HCT116 (cell line): ENCODE data around the gene ACOT7. TPM values are rescaled to one million over a fixed set of nuclear protein-coding genes. Genes with fewer than 3 reads are reported as not detected.
"Not testable (repeated sequence)": the region's sequence is repeated elsewhere in the genome, so short reads cannot be mapped to it uniquely, and the experiment has no call there.

ENCODE experiments used
- ATAC-seq: fragments of 200-7000 bp; cut with Tn5 transposase; 2 replicates; pipeline ENCODE4 v1.9.1; 2020; ENCODE audit warnings: mild to moderate bottlenecking, moderate library complexity
- BruUV-seq: library from RNA; stranded (reverse); fragments of 400-500 nt; replicated peaks from 2 replicates; lab custom pipeline; 2021; lab: Mats Ljungman, UMichigan
- CTCF ChIA-PET: fragments of 300-600 bp; sonication (Branson Sonifier 250); formaldehyde crosslinking; loops from one replicate; lab custom pipeline; 2021; ENCODE audit warnings: antibody characterized with exemption; lab: Charles Lee
- POLR2A ChIA-PET: fragments of 300-600, 350-600 bp; sonication (Branson Sonifier 250); formaldehyde crosslinking; loops from one replicate; lab custom pipeline; 2021; ENCODE audit warnings: antibody characterized with exemption; lab: Charles Lee
- RAD21 ChIA-PET, 2 experiments: fragments of 300-600 bp; sonication (Branson Sonifier 250); formaldehyde crosslinking; loops; one replicate each; lab custom pipeline; 2023; ENCODE audit warnings: low total read pairs in 2 of 2; ENCODE audit not compliant: uncharacterized antibody in 2 of 2, unreplicated experiment in 2 of 2, low non-redundant PET in 1 of 2; lab: Charles Lee
- DNase-seq: peaks from one replicate; pipeline ENCODE4 v3.0.0-alpha.2; 2010; ENCODE audit warnings: low read depth, low spot score
- H2AFZ ChIP-seq: fragments of 200-600 bp; shearing (Covaris generic), sonication (generic); 2 replicates; pipeline ENCODE4 v1.6.1; 2017; ENCODE audit warnings: low read depth, mixed run types, mixed read lengths, antibody characterized with exemption, low read length; ENCODE audit not compliant: poor library complexity, severe bottlenecking
- H3K27ac ChIP-seq: 2 replicates; pipeline ENCODE4 v1.5.1; 2012; ENCODE audit warnings: low read depth, low read length
- H3K27me3 ChIP-seq: fragments of 200-600 bp; sonication (generic); 2 replicates; pipeline ENCODE4 v1.6.1; 2016; ENCODE audit warnings: mixed run types, low read length, mixed read lengths; ENCODE audit not compliant: insufficient read depth
- H3K36me3 ChIP-seq, 2 experiments: fragments of 200-500 bp in 1 of 2; fragments of 200-600 bp in 1 of 2; sonication (Bioruptor generic) in 1 of 2; sonication (generic) in 1 of 2; 2 replicates each; pipeline versions ENCODE4 v1.5.1 to v1.6.1; 2014 to 2016; ENCODE audit warnings: low read length in 2 of 2, inconsistent platforms in 1 of 2, mixed read lengths in 1 of 2, mixed run types in 1 of 2; ENCODE audit not compliant: insufficient read depth in 2 of 2, control insufficient read depth in 1 of 2
- H3K4me1 ChIP-seq, 2 experiments: fragments of 200-600 bp in 1 of 2; sonication (generic) in 1 of 2; 2 replicates each; pipeline versions ENCODE4 v1.5.1 to v1.6.1; 2012 to 2017; ENCODE audit warnings: low read length in 2 of 2, inconsistent platforms in 1 of 2, mild to moderate bottlenecking in 1 of 2, mixed read lengths in 1 of 2, mixed run types in 1 of 2, moderate library complexity in 1 of 2; ENCODE audit not compliant: insufficient read depth in 2 of 2, control insufficient read depth in 1 of 2
- H3K4me2 ChIP-seq: fragments of 200-600 bp; sonication (generic); 2 replicates; pipeline ENCODE4 v1.6.1; 2017; ENCODE audit warnings: mixed run types, low read length, mixed read lengths
- H3K4me3 ChIP-seq, 2 experiments: fragments of 200-600 bp in 1 of 2; sonication (generic) in 1 of 2; replicated peaks in 1 of 2; 2 replicates each; pipeline ENCODE4 v1.5.1; 2011 to 2016; ENCODE audit warnings: low read length in 2 of 2, control low read depth in 1 of 2, low read depth in 1 of 2, mild to moderate bottlenecking in 1 of 2, mixed read lengths in 1 of 2, mixed run types in 1 of 2
- H3K79me2 ChIP-seq: fragments of 200-600 bp; sonication (generic); 2 replicates; pipeline ENCODE4 v1.6.1; 2017; ENCODE audit warnings: mild to moderate bottlenecking, mixed run types, low read length, moderate library complexity, mixed read lengths; ENCODE audit not compliant: insufficient read depth
- H3K9ac ChIP-seq: fragments of 200-600 bp; sonication (generic); 2 replicates; pipeline ENCODE4 v1.6.1; 2016; ENCODE audit warnings: low read length, mixed read lengths
- H3K9me2 ChIP-seq: fragments of 200-600 bp; sonication (generic), shearing (Covaris generic); 2 replicates; pipeline ENCODE4 v1.6.1; 2017; ENCODE audit warnings: mixed run types, mild to moderate bottlenecking, moderate library complexity; ENCODE audit not compliant: insufficient read depth
- H3K9me3 ChIP-seq, 2 experiments: fragments of 200-500 bp in 1 of 2; fragments of 200-600 bp in 1 of 2; sonication (Bioruptor generic) in 1 of 2; sonication (generic) in 1 of 2; 2 replicates each; pipeline ENCODE4 v1.6.1; 2014 to 2017; ENCODE audit warnings: low read length in 2 of 2, mixed read lengths in 2 of 2, inconsistent platforms in 1 of 2, low read depth in 1 of 2, mild to moderate bottlenecking in 1 of 2, mixed run types in 1 of 2, moderate library complexity in 1 of 2; ENCODE audit not compliant: control insufficient read depth in 1 of 2, insufficient read depth in 1 of 2
- H4K20me1 ChIP-seq: fragments of 200-600 bp; sonication (generic), shearing (Covaris generic); 2 replicates; pipeline ENCODE4 v1.6.1; 2017; ENCODE audit warnings: mixed run types, mild to moderate bottlenecking, moderate library complexity; ENCODE audit not compliant: insufficient read depth
- ATF3 ChIP-seq: IDR thresholded peaks from 2 replicates; pipeline ENCODE4 v1.6.1; 2012
- CBX3 ChIP-seq: IDR thresholded peaks from 2 replicates; pipeline ENCODE4 v1.6.1; 2012; ENCODE audit warnings: low read depth
- CEBPB ChIP-seq: IDR thresholded peaks from 2 replicates; pipeline ENCODE4 v1.6.1; 2012; ENCODE audit warnings: low read depth
- EGR1 ChIP-seq: IDR thresholded peaks from 2 replicates; pipeline ENCODE4 v1.6.1; 2012; ENCODE audit warnings: low read depth
- ELF1 ChIP-seq: IDR thresholded peaks from 2 replicates; pipeline ENCODE4 v1.6.1; 2012; ENCODE audit warnings: low read depth, borderline replicate concordance
- EZH2 ChIP-seq: fragments of 200-600 bp; sonication (generic); IDR thresholded peaks from 2 replicates; pipeline ENCODE4 v1.6.1; 2017; ENCODE audit warnings: antibody characterized with exemption, mixed run types
- EZH2phosphoT487 ChIP-seq: fragments of 200-600 bp; IDR thresholded peaks from 2 replicates; pipeline ENCODE4 v1.6.1; 2018; ENCODE audit warnings: antibody characterized with exemption, borderline replicate concordance
- FOSL1 ChIP-seq: IDR thresholded peaks from 2 replicates; pipeline ENCODE4 v1.6.1; 2012; ENCODE audit warnings: low read depth
- JUND ChIP-seq: IDR thresholded peaks from 2 replicates; pipeline ENCODE4 v1.6.1; 2012
- POLR2AphosphoS5 ChIP-seq: IDR thresholded peaks from 2 replicates; pipeline ENCODE4 v1.6.1; 2011; ENCODE audit warnings: mild to moderate bottlenecking, low read depth, low read length, moderate library complexity
- SP1 ChIP-seq: IDR thresholded peaks from 2 replicates; pipeline ENCODE4 v1.6.1; 2012; ENCODE audit warnings: low read depth
- SRF ChIP-seq: IDR thresholded peaks from 2 replicates; pipeline ENCODE4 v1.6.1; 2012; ENCODE audit warnings: low read depth
- YY1 ChIP-seq: IDR thresholded peaks from 2 replicates; pipeline ENCODE4 v1.6.1; 2011; ENCODE audit warnings: low read length, low read depth, moderate library complexity, mild to moderate bottlenecking; ENCODE audit not compliant: insufficient replicate concordance; ENCODE audit errors: extremely low read depth
- ZBTB33 ChIP-seq: IDR thresholded peaks from 2 replicates; pipeline ENCODE4 v1.6.1; 2011; ENCODE audit warnings: mild to moderate bottlenecking, low read length, moderate library complexity; ENCODE audit not compliant: insufficient replicate concordance; ENCODE audit errors: extremely low read depth
- ZFX ChIP-seq: fragments of 450-650 bp; IDR thresholded peaks from 2 replicates; pipeline ENCODE4 v1.6.1; 2017
- intact Hi-C: fragments of 100-400 bp; cut with micrococcal nuclease; formaldehyde crosslinking; loops from 2 replicates; pipeline ENCODE4 v1.10.0; 2022
- total RNA-seq: library from RNA; stranded (reverse); gene quantifications from one replicate; pipeline ENCODE4 v1.2.1, GENCODE V29; 2021; ENCODE audit not compliant: unreplicated experiment
- TF ChIP-seq, protein P1 (sequence below), 3 experiments: fragments of 200-600 bp in 1 of 3; sonication (generic) in 1 of 3; IDR thresholded peaks in 2 of 3; conservative IDR thresholded peaks in 1 of 3; 2 replicates each; pipeline ENCODE4 v1.5.1; 2012 to 2017; ENCODE audit warnings: low read depth in 2 of 3, low read length in 2 of 3, antibody characterized with exemption in 1 of 3, borderline replicate concordance in 1 of 3, control low read depth in 1 of 3, mild to moderate bottlenecking in 1 of 3, mixed read lengths in 1 of 3, mixed run types in 1 of 3, moderate library complexity in 1 of 3; ENCODE audit not compliant: insufficient read depth in 1 of 3

Gene ACOT7
- total RNA-seq, 1 experiment from 2014 or later = 162 TPM

GRCh38 chr1:6220236-6220635 lies 173.3 kb downstream of the ACOT7 start (continued):
- TF ChIP-seq ZBTB33 (peak; percentile 62), CEBPB (peak; percentile 83), YY1 (peak; percentile 70), SP1 (peak; percentile 100), EZH2 (no peak), SRF (0 out of 2 replicates have a peak, but pooled peaks have one; percentile 18), ATF3 (no peak), ELF1 (no peak), ZFX (no peak), CBX3 (peak; percentile 99), JUND (peak; percentile 97), FOSL1 (peak; percentile 88), POLR2AphosphoS5 (peak; percentile 88), EGR1 (peak; percentile 96), EZH2phosphoT487 (no peak)
- TF ChIP-seq, protein P1, sequence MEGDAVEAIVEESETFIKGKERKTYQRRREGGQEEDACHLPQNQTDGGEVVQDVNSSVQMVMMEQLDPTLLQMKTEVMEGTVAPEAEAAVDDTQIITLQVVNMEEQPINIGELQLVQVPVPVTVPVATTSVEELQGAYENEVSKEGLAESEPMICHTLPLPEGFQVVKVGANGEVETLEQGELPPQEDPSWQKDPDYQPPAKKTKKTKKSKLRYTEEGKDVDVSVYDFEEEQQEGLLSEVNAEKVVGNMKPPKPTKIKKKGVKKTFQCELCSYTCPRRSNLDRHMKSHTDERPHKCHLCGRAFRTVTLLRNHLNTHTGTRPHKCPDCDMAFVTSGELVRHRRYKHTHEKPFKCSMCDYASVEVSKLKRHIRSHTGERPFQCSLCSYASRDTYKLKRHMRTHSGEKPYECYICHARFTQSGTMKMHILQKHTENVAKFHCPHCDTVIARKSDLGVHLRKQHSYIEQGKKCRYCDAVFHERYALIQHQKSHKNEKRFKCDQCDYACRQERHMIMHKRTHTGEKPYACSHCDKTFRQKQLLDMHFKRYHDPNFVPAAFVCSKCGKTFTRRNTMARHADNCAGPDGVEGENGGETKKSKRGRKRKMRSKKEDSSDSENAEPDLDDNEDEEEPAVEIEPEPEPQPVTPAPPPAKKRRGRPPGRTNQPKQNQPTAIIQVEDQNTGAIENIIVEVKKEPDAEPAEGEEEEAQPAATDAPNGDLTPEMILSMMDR (IDR thresholded peaks at IDR 0.05 in 2 of 3, conservative IDR thresholded peaks at IDR 0.05 in 1 of 3; ENCODE audit: borderline replicate concordance in 1 of 3, insufficient read depth in 1 of 3, low read depth in 2 of 3, low read length in 2 of 3) = no peak

DNA sequence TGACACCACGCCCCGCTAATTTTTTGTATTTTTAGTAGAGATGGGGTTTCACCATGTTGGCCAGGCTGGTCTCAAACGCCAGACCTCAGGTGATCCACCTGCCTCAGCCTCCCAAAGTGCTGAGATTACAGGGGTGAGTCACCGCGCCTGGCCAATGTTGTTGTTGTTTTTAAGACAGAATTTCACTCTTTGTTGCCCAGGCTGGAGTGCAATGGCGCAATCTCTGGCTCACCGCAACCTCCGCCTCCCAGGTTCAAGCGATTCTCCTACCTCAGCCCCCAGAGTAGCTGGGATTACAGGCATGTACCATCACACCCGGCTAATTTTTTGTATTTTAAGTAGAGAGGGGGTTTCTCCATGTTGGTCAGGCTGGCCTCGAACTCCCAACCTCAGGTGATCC lies 173.9 kb downstream of the ACOT7 start:
- ATAC-seq = peak; percentile 35
- peak overlapping the region; percentile 67 for H3K9ac ChIP-seq
- H3K27me3 ChIP-seq, DNase-seq, H4K20me1 ChIP-seq, H3K9me3 ChIP-seq, H2AFZ ChIP-seq, RAD21 ChIA-PET, H3K9me2 ChIP-seq, BruUV-seq, intact Hi-C loops: not testable (repeated sequence)
- peaks cover 23% of the 10 kb centered on the region; the same call in 1 of the 2 replicates for H3K79me2 ChIP-seq
- peak overlapping the region in 1 of 2 experiments; percentile 34; a peak in 1 of 4 replicates for H3K4me3 ChIP-seq
- H3K27ac ChIP-seq = peak overlapping the region; percentile 89
- peaks cover 4 to 35% of the 10 kb centered on the region in 2 experiments; a peak in 2 of 4 replicates for H3K36me3 ChIP-seq
- H3K4me2 ChIP-seq = peak overlapping the region; percentile 80
- ChIA-PET POLR2A (interaction anchor here (1.4 to 1.6 kb wide), 2 partner anchors 12 to 15 kb away, joined by 3 to 11 read pairs; no protein-coding TSS in a partner anchor), CTCF (interaction anchor here (6.5 kb wide), 1 partner anchor 14 kb away, joined by 44 read pairs; the partner anchor contains the start of gene RNF207)
- H3K4me1 ChIP-seq = peaks cover 60 to 68% of the 10 kb centered on the region in 2 experiments
